ENCODE data around the gene CNIH2.
"Not testable (repeated sequence)": the region's sequence is repeated elsewhere in the genome, so short reads cannot be mapped to it uniquely, and the experiment has no call there.

Gene CNIH2

GRCh38 chr11:66251809-66252208, 26.2 kb upstream of the CNIH2 start:
- no peak for DNase-seq (ENCODE audit: extremely low spot score)
- ChIA-PET CTCF (interaction anchor here (1.2 kb wide), 1 partner anchor 30 kb away, joined by 3 read pairs; no protein-coding TSS in a partner anchor), POLR2A (interaction anchor here (1.2 kb wide), 1 partner anchor 16 kb away, joined by 3 read pairs; no protein-coding TSS in a partner anchor)
- TF ChIP-seq ARNT (IDR thresholded peaks at IDR 0.05) = no peak
- TF ChIP-seq FOXM1 (IDR thresholded peaks at IDR 0.05; ENCODE audit: borderline replicate concordance) = no peak
- no peak for TF ChIP-seq SP1 (IDR thresholded peaks at IDR 0.05)
- no peak for TF ChIP-seq PKNOX1 (IDR thresholded peaks at IDR 0.05)
- TF ChIP-seq FOXA1 (IDR thresholded peaks at IDR 0.05) = no peak
- TF ChIP-seq ELF4 (IDR thresholded peaks at IDR 0.05) = no peak
- TF ChIP-seq NFRKB (IDR thresholded peaks at IDR 0.05) = no peak
- no peak for TF ChIP-seq BHLHE40 (IDR thresholded peaks at IDR 0.05; ENCODE audit: borderline replicate concordance)
- no peak for TF ChIP-seq FOXK2 (IDR thresholded peaks at IDR 0.05)
- no peak for TF ChIP-seq LEF1 (IDR thresholded peaks at IDR 0.05; ENCODE audit: borderline replicate concordance)
- no peak for TF ChIP-seq HDGF (IDR thresholded peaks at IDR 0.05; ENCODE audit: borderline replicate concordance)
- TF ChIP-seq L3MBTL2 (conservative IDR thresholded peaks at IDR 0.05) = no peak
- no peak for TF ChIP-seq CTBP1 (IDR thresholded peaks at IDR 0.05; ENCODE audit: borderline replicate concordance)
- no peak for TF ChIP-seq SUZ12 (IDR thresholded peaks at IDR 0.05)
- no peak for TF ChIP-seq ZNF384 (IDR thresholded peaks at IDR 0.05)
- no peak for TF ChIP-seq TARDBP (IDR thresholded peaks at IDR 0.05)

GRCh38 chr11:66253081-66253480, 24.9 kb upstream of the CNIH2 start:
- DNase-seq (ENCODE audit: extremely low spot score); POLR2A ChIA-PET; CTCF ChIA-PET: not testable (repeated sequence)

GRCh38 chr11:66258473-66258893, 19.5 kb upstream of the CNIH2 start:
- no peak for DNase-seq (ENCODE audit: extremely low spot score)
- TF ChIP-seq TARDBP (IDR thresholded peaks at IDR 0.05) (no peak), ARNT (IDR thresholded peaks at IDR 0.05) (no peak), FOXA1 (IDR thresholded peaks at IDR 0.05) (no peak), SUZ12 (IDR thresholded peaks at IDR 0.05) (no peak), L3MBTL2 (conservative IDR thresholded peaks at IDR 0.05) (no peak), ELF4 (IDR thresholded peaks at IDR 0.05) (no peak), ZNF384 (IDR thresholded peaks at IDR 0.05) (no peak), HDGF (IDR thresholded peaks at IDR 0.05; ENCODE audit: borderline replicate concordance) (no peak), SP1 (IDR thresholded peaks at IDR 0.05) (no peak), LEF1 (IDR thresholded peaks at IDR 0.05; ENCODE audit: borderline replicate concordance) (no peak), FOXM1 (IDR thresholded peaks at IDR 0.05; ENCODE audit: borderline replicate concordance) (no peak), NFRKB (IDR thresholded peaks at IDR 0.05) (no peak), CTBP1 (IDR thresholded peaks at IDR 0.05; ENCODE audit: borderline replicate concordance) (no peak)
- ChIA-PET CTCF (interaction anchor here (0.8 to 2.0 kb wide), 3 partner anchors 21 to 37 kb away, joined by 3 to 10 read pairs (median 3); partner anchors contain the start of gene YIF1A), POLR2A (interaction anchor here (0.7 kb wide), 1 partner anchor 12 kb away, joined by 3 read pairs; no protein-coding TSS in a partner anchor)

GRCh38 chr11:66259225-66259624, 18.8 kb upstream of the CNIH2 start:
- POLR2A ChIA-PET = interaction anchor here (2.9 kb wide), 1 partner anchor 30 kb away, joined by 9 read pairs; the partner anchor contains the start of gene YIF1A
- CTCF ChIA-PET = interaction anchor here (0.8 to 2.0 kb wide), 3 partner anchors 20 to 37 kb away, joined by 3 to 10 read pairs (median 3); partner anchors contain the start of gene YIF1A
- TF ChIP-seq NFRKB (IDR thresholded peaks at IDR 0.05) (no peak), HDGF (IDR thresholded peaks at IDR 0.05; ENCODE audit: borderline replicate concordance) (no peak), TARDBP (IDR thresholded peaks at IDR 0.05) (no peak), SUZ12 (IDR thresholded peaks at IDR 0.05) (no peak), L3MBTL2 (conservative IDR thresholded peaks at IDR 0.05) (no peak), ELF4 (IDR thresholded peaks at IDR 0.05) (no peak), FOXM1 (IDR thresholded peaks at IDR 0.05; ENCODE audit: borderline replicate concordance) (no peak), LEF1 (IDR thresholded peaks at IDR 0.05; ENCODE audit: borderline replicate concordance) (no peak), PKNOX1 (IDR thresholded peaks at IDR 0.05) (no peak), ARNT (IDR thresholded peaks at IDR 0.05) (no peak), FOXK2 (IDR thresholded peaks at IDR 0.05) (no peak), CTBP1 (IDR thresholded peaks at IDR 0.05; ENCODE audit: borderline replicate concordance) (no peak), SP1 (IDR thresholded peaks at IDR 0.05) (no peak), ZNF384 (IDR thresholded peaks at IDR 0.05) (no peak)

GRCh38 chr11:66259956-66260355, 18.0 kb upstream of the CNIH2 start:
- TF ChIP-seq FOXA1 (IDR thresholded peaks at IDR 0.05) = no peak
- TF ChIP-seq FOXM1 (IDR thresholded peaks at IDR 0.05; ENCODE audit: borderline replicate concordance) = no peak
- no peak for TF ChIP-seq BHLHE40 (IDR thresholded peaks at IDR 0.05; ENCODE audit: borderline replicate concordance)
- no peak for TF ChIP-seq SUZ12 (IDR thresholded peaks at IDR 0.05)
- TF ChIP-seq SP1 (IDR thresholded peaks at IDR 0.05) = no peak
- TF ChIP-seq ARNT (IDR thresholded peaks at IDR 0.05) = no peak
- TF ChIP-seq L3MBTL2 (conservative IDR thresholded peaks at IDR 0.05) = no peak
- TF ChIP-seq ELF4 (IDR thresholded peaks at IDR 0.05) = no peak
- TF ChIP-seq NFRKB (IDR thresholded peaks at IDR 0.05) = no peak
- ChIA-PET POLR2A (interaction anchor here (2.9 kb wide), 1 partner anchor 29 kb away, joined by 9 read pairs; the partner anchor contains the start of gene YIF1A), CTCF (interaction anchor here (2.0 kb wide), 1 partner anchor 38 kb away, joined by 10 read pairs; no protein-coding TSS in a partner anchor)
- no peak for DNase-seq (ENCODE audit: extremely low spot score)

More at GRCh38 chr11:66259225-66259624, 18.8 kb upstream of the CNIH2 start:
- no peak for DNase-seq (ENCODE audit: extremely low spot score)

GRCh38 chr11:66261578-66261977, 16.4 kb upstream of the CNIH2 start:
- ChIA-PET POLR2A (interaction anchor here (2.9 kb wide), 1 partner anchor 27 kb away, joined by 9 read pairs; the partner anchor contains the start of gene YIF1A), CTCF (interaction anchor here (0.9 kb wide), 1 partner anchor 40 kb away, joined by 5 read pairs; no protein-coding TSS in a partner anchor)
- no peak for TF ChIP-seq L3MBTL2 (conservative IDR thresholded peaks at IDR 0.05)
- no peak for TF ChIP-seq ARNT (IDR thresholded peaks at IDR 0.05)
- no peak for TF ChIP-seq SP1 (IDR thresholded peaks at IDR 0.05)
- no peak for TF ChIP-seq PKNOX1 (IDR thresholded peaks at IDR 0.05)
- no peak for TF ChIP-seq TARDBP (IDR thresholded peaks at IDR 0.05)
- TF ChIP-seq LEF1 (IDR thresholded peaks at IDR 0.05; ENCODE audit: borderline replicate concordance) = no peak
- TF ChIP-seq HDGF (IDR thresholded peaks at IDR 0.05; ENCODE audit: borderline replicate concordance) = no peak
- no peak for TF ChIP-seq ELF4 (IDR thresholded peaks at IDR 0.05)
- TF ChIP-seq CTBP1 (IDR thresholded peaks at IDR 0.05; ENCODE audit: borderline replicate concordance) = no peak
- TF ChIP-seq NFRKB (IDR thresholded peaks at IDR 0.05) = no peak
- no peak for TF ChIP-seq FOXA1 (IDR thresholded peaks at IDR 0.05)
- TF ChIP-seq ZNF384 (IDR thresholded peaks at IDR 0.05) = no peak
- no peak for TF ChIP-seq FOXK2 (IDR thresholded peaks at IDR 0.05)
- TF ChIP-seq BHLHE40 (IDR thresholded peaks at IDR 0.05; ENCODE audit: borderline replicate concordance) = no peak
- TF ChIP-seq FOXM1 (IDR thresholded peaks at IDR 0.05; ENCODE audit: borderline replicate concordance) = no peak
- TF ChIP-seq SUZ12 (IDR thresholded peaks at IDR 0.05) = no peak
- DNase-seq (ENCODE audit: extremely low spot score) = no peak

All from HEK293T (cell line).